GM23338 (cell line): ENCODE measurements around the gene PRKCQ.

Experiments used
- ETS1 ChIP-seq: IDR thresholded peaks from 2 replicates; pipeline ENCODE4 v1.6.1; 2016; ENCODE audit warnings: antibody characterized with exemption
- EZH2phosphoT487 ChIP-seq: fragments of 200-600 bp; sonication (generic); IDR thresholded peaks from one replicate; pipeline ENCODE4 v1.8.1; 2018; ENCODE audit warnings: antibody characterized with exemption; ENCODE audit not compliant: unreplicated experiment
- POLR2AphosphoS5 ChIP-seq: IDR thresholded peaks from 2 replicates; pipeline ENCODE4 v1.6.1; 2016; ENCODE audit warnings: antibody characterized with exemption, low read depth
- TF ChIP-seq, protein P1 (sequence below), 2 experiments: fragments of 200-600 bp in 1 of 2; sonication (generic) in 1 of 2; conservative IDR thresholded peaks; 2 replicates each; pipeline versions ENCODE4 v1.5.1 to v1.6.1; 2016 to 2017; ENCODE audit warnings: antibody characterized with exemption in 2 of 2, low read depth in 2 of 2, mild to moderate bottlenecking in 2 of 2, moderate library complexity in 1 of 2

DNA sequence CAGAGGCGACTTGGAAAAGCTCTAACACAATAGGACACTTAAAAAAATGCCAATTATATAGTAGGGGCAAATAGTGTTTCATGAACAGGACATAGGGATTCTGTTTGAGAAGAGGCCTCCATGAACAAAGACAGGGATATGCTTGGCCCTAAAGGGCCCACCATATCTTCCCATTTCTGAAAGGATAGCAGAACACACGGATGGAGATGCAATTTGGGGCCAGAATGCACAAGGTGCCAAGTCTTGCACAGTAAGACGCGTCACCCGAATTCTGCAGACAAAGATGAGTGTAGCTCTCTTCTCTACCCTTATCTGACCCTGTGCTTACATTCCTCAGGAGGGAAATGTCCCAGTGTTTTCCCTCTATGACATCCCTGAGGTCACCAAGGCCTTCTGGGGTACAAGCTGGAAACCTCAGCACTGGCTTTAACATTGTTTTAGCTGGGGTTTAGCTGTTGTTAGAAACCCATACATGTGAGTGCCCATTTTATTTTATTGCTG is 12.8 kb downstream of the PRKCQ start:
- TF ChIP-seq, protein P1, sequence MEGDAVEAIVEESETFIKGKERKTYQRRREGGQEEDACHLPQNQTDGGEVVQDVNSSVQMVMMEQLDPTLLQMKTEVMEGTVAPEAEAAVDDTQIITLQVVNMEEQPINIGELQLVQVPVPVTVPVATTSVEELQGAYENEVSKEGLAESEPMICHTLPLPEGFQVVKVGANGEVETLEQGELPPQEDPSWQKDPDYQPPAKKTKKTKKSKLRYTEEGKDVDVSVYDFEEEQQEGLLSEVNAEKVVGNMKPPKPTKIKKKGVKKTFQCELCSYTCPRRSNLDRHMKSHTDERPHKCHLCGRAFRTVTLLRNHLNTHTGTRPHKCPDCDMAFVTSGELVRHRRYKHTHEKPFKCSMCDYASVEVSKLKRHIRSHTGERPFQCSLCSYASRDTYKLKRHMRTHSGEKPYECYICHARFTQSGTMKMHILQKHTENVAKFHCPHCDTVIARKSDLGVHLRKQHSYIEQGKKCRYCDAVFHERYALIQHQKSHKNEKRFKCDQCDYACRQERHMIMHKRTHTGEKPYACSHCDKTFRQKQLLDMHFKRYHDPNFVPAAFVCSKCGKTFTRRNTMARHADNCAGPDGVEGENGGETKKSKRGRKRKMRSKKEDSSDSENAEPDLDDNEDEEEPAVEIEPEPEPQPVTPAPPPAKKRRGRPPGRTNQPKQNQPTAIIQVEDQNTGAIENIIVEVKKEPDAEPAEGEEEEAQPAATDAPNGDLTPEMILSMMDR (conservative IDR thresholded peaks at IDR 0.05; ENCODE audit: low read depth in 2 of 2) = no peak
- no peak for TF ChIP-seq POLR2AphosphoS5
- TF ChIP-seq EZH2phosphoT487 = no peak
- no peak for TF ChIP-seq ETS1
